Transverse colon (tissue), 4 donors: ENCODE results near the gene PRRG4.

ENCODE experiments used
- POLR2A ChIP-seq: fragments of 450-650 bp; IDR thresholded peaks from one replicate; pipeline ENCODE4 v1.6.1; 2016; ENCODE audit warnings: antibody characterized with exemption, mild to moderate bottlenecking, moderate library complexity
- POLR2AphosphoS5 ChIP-seq, 3 donors: sonication (generic); formaldehyde crosslinking; IDR thresholded peaks; one replicate each; pipeline ENCODE4 v1.6.1; 2016; ENCODE audit warnings: antibody characterized with exemption in 3 of 3
- TF ChIP-seq, protein P1 (sequence below), 5 experiments: fragments of 200-600 bp in 3 of 5; fragments of 450-650 bp in 2 of 5; sonication (generic) in 3 of 5; IDR thresholded peaks; 1 replicate in 2 of 5; 2 replicates in 3 of 5; pipeline ENCODE4 v1.5.1; 2016 to 2017; ENCODE audit warnings: antibody characterized with exemption in 5 of 5, inconsistent platforms in 3 of 5, mild to moderate bottlenecking in 2 of 5, moderate library complexity in 1 of 5

DNA sequence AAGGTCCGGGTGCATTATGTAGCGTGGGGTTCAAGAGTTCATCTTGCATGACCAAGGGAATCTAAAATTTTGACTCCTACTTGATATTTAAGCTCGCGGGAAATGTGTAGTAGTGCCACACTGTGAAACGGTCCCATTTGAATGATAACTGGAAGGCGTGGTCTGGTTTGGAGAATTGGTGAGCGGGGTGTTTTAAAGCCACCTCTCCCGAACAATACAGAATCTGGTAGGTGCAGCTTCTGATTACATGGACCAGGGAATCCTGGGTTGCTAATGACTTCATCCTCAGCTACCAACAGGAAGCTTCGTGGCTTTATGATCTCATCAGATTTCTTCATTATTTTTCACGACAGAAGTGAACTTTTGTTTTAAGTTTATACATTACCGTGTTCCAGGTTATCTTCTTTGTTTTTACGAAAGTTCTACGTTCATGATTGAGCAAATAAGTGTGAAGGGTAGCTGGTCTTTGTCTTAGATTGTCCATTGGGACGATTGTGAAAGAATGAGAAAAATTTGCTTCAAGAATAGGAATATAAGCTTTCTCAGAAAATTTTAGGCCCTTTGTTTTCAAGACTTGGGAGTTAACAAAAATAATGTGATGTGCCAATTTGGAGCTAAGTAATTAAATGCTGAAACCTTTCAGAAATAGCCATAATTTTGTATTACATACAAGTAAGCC, 64.6 kb downstream of the PRRG4 start:
- TF ChIP-seq POLR2A (peak; percentile 46), POLR2AphosphoS5 (IDR thresholded peaks at IDR 0.05) (peak in 2 of 3 donors; percentile 17 to 46)
- TF ChIP-seq, protein P1, sequence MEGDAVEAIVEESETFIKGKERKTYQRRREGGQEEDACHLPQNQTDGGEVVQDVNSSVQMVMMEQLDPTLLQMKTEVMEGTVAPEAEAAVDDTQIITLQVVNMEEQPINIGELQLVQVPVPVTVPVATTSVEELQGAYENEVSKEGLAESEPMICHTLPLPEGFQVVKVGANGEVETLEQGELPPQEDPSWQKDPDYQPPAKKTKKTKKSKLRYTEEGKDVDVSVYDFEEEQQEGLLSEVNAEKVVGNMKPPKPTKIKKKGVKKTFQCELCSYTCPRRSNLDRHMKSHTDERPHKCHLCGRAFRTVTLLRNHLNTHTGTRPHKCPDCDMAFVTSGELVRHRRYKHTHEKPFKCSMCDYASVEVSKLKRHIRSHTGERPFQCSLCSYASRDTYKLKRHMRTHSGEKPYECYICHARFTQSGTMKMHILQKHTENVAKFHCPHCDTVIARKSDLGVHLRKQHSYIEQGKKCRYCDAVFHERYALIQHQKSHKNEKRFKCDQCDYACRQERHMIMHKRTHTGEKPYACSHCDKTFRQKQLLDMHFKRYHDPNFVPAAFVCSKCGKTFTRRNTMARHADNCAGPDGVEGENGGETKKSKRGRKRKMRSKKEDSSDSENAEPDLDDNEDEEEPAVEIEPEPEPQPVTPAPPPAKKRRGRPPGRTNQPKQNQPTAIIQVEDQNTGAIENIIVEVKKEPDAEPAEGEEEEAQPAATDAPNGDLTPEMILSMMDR (IDR thresholded peaks at IDR 0.05): no peak
